Stimulated activated CD4-positive, alpha-beta T cell treated with anti-CD3 and anti-CD28 coated beads, Interleukin-2, amount 100 ng/mL, for 48 hours (primary cell): Measurements from ENCODE around the gene NNT.
"Not testable (repeated sequence)": the region's sequence is repeated elsewhere in the genome, so short reads cannot be mapped to it uniquely, and the experiment has no call there.

Experiments used
- DNase-seq, 2 donors: peaks; one replicate each; pipeline ENCODE4 v3.0.0-alpha.2; 2020

NNT gene

GRCh38 chr5:43584166-43584699, 18.7 kb upstream of the NNT start:
- DNase-seq, result no peak

- no peak for DNase-seq
Observed at GRCh38 chr5:43588842-43589241, 14.1 kb upstream of the NNT start.

GRCh38 chr5:43589310-43589709, 13.7 kb upstream of the NNT start:
- no peak for DNase-seq

GRCh38 chr5:43590700-43591099, 12.3 kb upstream of the NNT start:
- DNase-seq, result no peak

- DNase-seq, result no peak
Observed at GRCh38 chr5:43592363-43592762, 10.6 kb upstream of the NNT start.

GRCh38 chr5:43598927-43599326, 4.1 kb upstream of the NNT start:
- DNase-seq, result not testable (repeated sequence)

GRCh38 chr5:43601454-43602260, 1.3 kb upstream of the NNT start:
- no peak for DNase-seq

GRCh38 chr5:43603344-43604217, 601 bp downstream of the NNT start:
- peak; percentile 53 to 58 for DNase-seq

- no peak for DNase-seq
Observed at GRCh38 chr5:43604699-43605098, 1.7 kb downstream of the NNT start.

GRCh38 chr5:43606351-43606750, 3.4 kb downstream of the NNT start:
- no peak for DNase-seq

GRCh38 chr5:43608406-43608805, 5.4 kb downstream of the NNT start:
- no peak for DNase-seq

GRCh38 chr5:43609752-43610151, 6.8 kb downstream of the NNT start:
- DNase-seq, result no peak

GRCh38 chr5:43613370-43613769, 10.4 kb downstream of the NNT start:
- DNase-seq, result no peak

- no peak for DNase-seq
Observed at GRCh38 chr5:43615445-43616184, 12.6 kb downstream of the NNT start.

GRCh38 chr5:43616535-43616934, 13.6 kb downstream of the NNT start:
- no peak for DNase-seq

- DNase-seq, result no peak
Observed at GRCh38 chr5:43619380-43619779, 16.4 kb downstream of the NNT start.

- no peak for DNase-seq
Observed at GRCh38 chr5:43619911-43620310, 16.9 kb downstream of the NNT start.

GRCh38 chr5:43620944-43621505, 18.0 kb downstream of the NNT start:
- DNase-seq, result no peak

GRCh38 chr5:43622074-43622473, 19.1 kb downstream of the NNT start:
- no peak for DNase-seq

GRCh38 chr5:43623048-43623680, 20.2 kb downstream of the NNT start:
- no peak for DNase-seq

- no peak for DNase-seq
Observed at GRCh38 chr5:43627028-43627427, 24.0 kb downstream of the NNT start.
